Upper lobe of left lung (tissue), 6 donors: Measurements from ENCODE around the gene ABCA13. TPM values are rescaled to one million over a fixed set of nuclear protein-coding genes. Genes with fewer than 3 reads are reported as not detected.

Experiments
- ATAC-seq, 2 donors: fragments of 200-7000 bp; cut with Tn5 transposase; one replicate each; pipeline ENCODE4 v1.9.1; 2022; ENCODE audit warnings: mild to moderate bottlenecking in 2 of 2, moderate library complexity in 2 of 2; ENCODE audit not compliant: low FRiP score in 2 of 2
- DNase-seq, 2 donors: peaks; one replicate each; pipeline ENCODE4 v3.0.0-alpha.2; 2019 to 2020
- H3K27ac ChIP-seq, 4 donors: fragments of 200-600 bp; sonication (generic); one replicate each; pipeline ENCODE4 v1.5.1; 2016 to 2019
- H3K27me3 ChIP-seq, 4 donors: fragments of 200-600 bp; sonication (generic); one replicate each; pipeline ENCODE4 v1.5.1; 2017 to 2019
- H3K36me3 ChIP-seq, 4 donors: fragments of 200-600 bp; sonication (generic); one replicate each; pipeline ENCODE4 v1.5.1; 2016 to 2019
- H3K4me1 ChIP-seq, 4 donors: fragments of 200-600 bp; sonication (generic); one replicate each; pipeline ENCODE4 v1.5.1; 2018 to 2019
- H3K4me3 ChIP-seq, 4 donors: fragments of 200-600 bp; sonication (generic); one replicate each; pipeline ENCODE4 v1.5.1; 2017 to 2019; ENCODE audit warnings: mild to moderate bottlenecking in 2 of 4, moderate library complexity in 1 of 4
- H3K9me3 ChIP-seq, 4 donors: fragments of 200-600 bp; sonication (generic); one replicate each; pipeline ENCODE4 v1.5.1; 2018 to 2019
- EP300 ChIP-seq, 4 donors: sonication (generic); formaldehyde crosslinking; IDR thresholded peaks; one replicate each; pipeline ENCODE4 v1.5.1; 2017; ENCODE audit warnings: antibody characterized with exemption in 4 of 4, control low read depth in 2 of 4
- POLR2A ChIP-seq, 4 donors: fragments of 450-650 bp; IDR thresholded peaks; one replicate each; pipeline ENCODE4 v1.5.1; 2016 to 2017; ENCODE audit warnings: antibody characterized with exemption in 4 of 4, mild to moderate bottlenecking in 2 of 4
- POLR2AphosphoS5 ChIP-seq, 2 donors: sonication (generic); formaldehyde crosslinking; IDR thresholded peaks; one replicate each; pipeline ENCODE4 v1.5.1; 2017; ENCODE audit warnings: antibody characterized with exemption in 2 of 2
- WGBS, 2 donors: methylation state at CpG; one replicate each; pipeline ENCODE4 v1.1.5; 2017 to 2018; 5-methylcytosine and 5-hydroxymethylcytosine counted together
- total RNA-seq, 6 donors: library from RNA; depleted of rRNA in 4 of 6; stranded (reverse); fragments of >200 nt in 4 of 6; gene quantifications; one replicate each; pipeline versions ENCODE4 v1.1.0 to v1.2.1, GENCODE V29; 2016 to 2021
- TF ChIP-seq, protein P1 (sequence below), 6 experiments: fragments of 450-650 bp in 4 of 6; fragments of 200-600 bp in 2 of 6; sonication (generic) in 2 of 6; IDR thresholded peaks; one replicate each; pipeline ENCODE4 v1.5.1; 2016 to 2019; ENCODE audit warnings: antibody characterized with exemption in 6 of 6
- donor health status: DM: no; HTN: no; CAD: no; lungs with moderate emphysema.
- donor health status: DM: no; HTN: yes; CAD: no; lungs with severe emphysema.

The ABCA13 gene
- total RNA-seq, 6 donors from 2014 or later = 0.49 to 27.7 (median 7.1) TPM

DNA sequence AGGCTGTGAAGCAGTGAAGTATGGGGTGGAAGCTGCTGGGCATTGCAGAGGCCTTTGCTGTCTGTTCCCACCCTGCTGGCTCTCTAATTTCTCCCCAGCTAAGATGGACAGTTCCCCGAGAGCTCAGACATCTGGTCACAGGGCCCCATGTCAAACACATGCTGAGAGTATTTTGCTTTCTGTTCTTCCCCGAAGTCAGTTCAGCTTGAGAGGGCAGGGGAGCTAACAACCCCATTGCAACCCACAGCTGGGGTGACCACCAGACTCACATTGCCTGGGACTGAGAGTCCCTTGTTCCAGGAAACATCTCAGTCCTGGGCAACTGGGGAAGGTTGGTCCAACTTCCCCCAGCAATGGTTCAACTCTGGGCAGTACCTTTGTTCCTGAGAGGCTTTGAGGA, 52.8 kb downstream of the ABCA13 start:
- ATAC-seq (no peak), DNase-seq (no peak)
- no peaks in the 10 kb centered on the region for H3K27me3 ChIP-seq
- TF ChIP-seq EP300 (IDR thresholded peaks at IDR 0.05) (no peak), POLR2A (IDR thresholded peaks at IDR 0.05) (no peak), POLR2AphosphoS5 (IDR thresholded peaks at IDR 0.05) (no peak)
- TF ChIP-seq, protein P1, sequence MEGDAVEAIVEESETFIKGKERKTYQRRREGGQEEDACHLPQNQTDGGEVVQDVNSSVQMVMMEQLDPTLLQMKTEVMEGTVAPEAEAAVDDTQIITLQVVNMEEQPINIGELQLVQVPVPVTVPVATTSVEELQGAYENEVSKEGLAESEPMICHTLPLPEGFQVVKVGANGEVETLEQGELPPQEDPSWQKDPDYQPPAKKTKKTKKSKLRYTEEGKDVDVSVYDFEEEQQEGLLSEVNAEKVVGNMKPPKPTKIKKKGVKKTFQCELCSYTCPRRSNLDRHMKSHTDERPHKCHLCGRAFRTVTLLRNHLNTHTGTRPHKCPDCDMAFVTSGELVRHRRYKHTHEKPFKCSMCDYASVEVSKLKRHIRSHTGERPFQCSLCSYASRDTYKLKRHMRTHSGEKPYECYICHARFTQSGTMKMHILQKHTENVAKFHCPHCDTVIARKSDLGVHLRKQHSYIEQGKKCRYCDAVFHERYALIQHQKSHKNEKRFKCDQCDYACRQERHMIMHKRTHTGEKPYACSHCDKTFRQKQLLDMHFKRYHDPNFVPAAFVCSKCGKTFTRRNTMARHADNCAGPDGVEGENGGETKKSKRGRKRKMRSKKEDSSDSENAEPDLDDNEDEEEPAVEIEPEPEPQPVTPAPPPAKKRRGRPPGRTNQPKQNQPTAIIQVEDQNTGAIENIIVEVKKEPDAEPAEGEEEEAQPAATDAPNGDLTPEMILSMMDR (IDR thresholded peaks at IDR 0.05) = no peak
- H3K9me3 ChIP-seq = no peaks in the 10 kb centered on the region
- WGBS, 2 donors = 25 to 68% methylated on average over 2 of the region's 2 CpGs
- H3K27ac ChIP-seq = no peak overlapping the region
- H3K4me3 ChIP-seq = no peak overlapping the region
- no peaks in the 10 kb centered on the region for H3K36me3 ChIP-seq
- no peaks in the 10 kb centered on the region for H3K4me1 ChIP-seq

DNA sequence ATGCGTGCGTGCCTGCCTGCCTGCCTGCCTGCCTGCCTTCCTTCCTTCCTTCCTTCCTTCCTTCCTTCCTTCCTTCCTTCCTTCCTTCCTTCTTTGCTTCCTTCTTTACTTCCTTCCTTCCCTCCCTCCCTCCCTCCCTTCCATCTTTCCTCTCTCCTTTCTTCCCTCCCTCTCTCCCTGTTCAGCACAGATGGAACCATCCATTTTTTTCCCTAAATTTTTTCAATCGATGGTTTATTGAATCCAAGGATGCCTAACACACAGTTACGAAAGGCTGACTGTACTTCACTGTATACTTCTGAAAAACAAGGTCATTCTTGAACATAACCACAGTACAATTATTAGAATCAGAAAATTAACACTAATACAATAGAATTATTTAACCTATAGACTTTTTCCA, 53.8 kb downstream of the ABCA13 start:
- TF ChIP-seq, protein P1 (IDR thresholded peaks at IDR 0.05) = no peak
- TF ChIP-seq POLR2A (IDR thresholded peaks at IDR 0.05) (no peak), POLR2AphosphoS5 (IDR thresholded peaks at IDR 0.05) (no peak), EP300 (IDR thresholded peaks at IDR 0.05) (no peak)
- Histone ChIP-seq H3K27me3 (no peaks in the 10 kb centered on the region), H3K36me3 (no peaks in the 10 kb centered on the region), H3K9me3 (no peaks in the 10 kb centered on the region), H3K27ac (no peak overlapping the region), H3K4me1 (no peaks in the 10 kb centered on the region), H3K4me3 (no peak overlapping the region)
- no peak for ATAC-seq
- 78 to 80% methylated on average over 4 of the region's 4 CpGs for WGBS, 2 donors
- DNase-seq = no peak

DNA sequence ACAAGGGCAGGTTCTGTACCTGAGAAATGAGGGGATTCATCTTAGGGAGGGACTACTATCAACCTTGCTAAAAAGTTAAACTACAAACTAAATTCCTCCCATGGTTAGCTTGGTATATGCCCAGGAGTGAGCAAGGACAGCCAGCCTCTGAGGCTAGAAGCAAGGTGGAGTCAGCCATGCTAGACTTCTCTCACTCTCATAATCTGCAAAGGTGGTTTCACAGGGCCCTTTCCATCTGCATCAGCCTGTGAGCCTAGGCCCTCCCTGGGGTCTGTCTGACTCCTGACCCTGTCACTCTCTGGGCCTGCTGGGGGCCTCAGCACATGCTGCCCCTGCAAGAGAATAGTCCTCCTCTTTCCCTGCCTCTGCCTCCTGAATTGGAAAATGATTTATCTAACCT, 66.1 kb downstream of the ABCA13 start:
- Histone ChIP-seq H3K27me3 (no peaks in the 10 kb centered on the region), H3K27ac (no peak overlapping the region), H3K4me3 (no peak overlapping the region), H3K36me3 (no peaks in the 10 kb centered on the region), H3K4me1 (peaks cover 0 to 5% (median 0%) of the 10 kb centered on the region in 4 donors), H3K9me3 (no peaks in the 10 kb centered on the region)
- ATAC-seq (no peak), DNase-seq (no peak)
- TF ChIP-seq EP300 (IDR thresholded peaks at IDR 0.05) (no peak), POLR2A (IDR thresholded peaks at IDR 0.05) (no peak), POLR2AphosphoS5 (IDR thresholded peaks at IDR 0.05) (no peak)
- TF ChIP-seq, protein P1 (IDR thresholded peaks at IDR 0.05) = no peak

DNA sequence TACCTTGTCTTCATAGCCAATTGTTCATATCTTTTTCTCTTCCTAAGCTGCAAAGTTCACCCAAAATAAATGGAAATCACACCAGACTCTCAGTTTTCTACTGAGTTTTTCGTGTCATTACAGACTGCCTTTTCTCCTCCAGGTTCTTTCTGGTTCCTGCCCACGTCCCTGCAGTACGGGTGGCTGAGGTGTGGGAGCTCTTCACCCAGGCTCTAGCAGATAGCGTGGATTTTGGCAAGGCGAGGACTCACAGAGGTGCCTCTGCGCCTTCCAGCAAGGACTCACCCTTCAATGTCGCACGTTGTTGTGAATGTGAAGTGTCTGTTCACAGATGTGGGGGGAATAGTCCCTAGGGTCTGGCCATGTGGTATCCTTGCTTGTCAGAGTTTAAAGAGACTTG, 71.6 kb downstream of the ABCA13 start:
- 83 to 90% methylated on average over 8 of the region's 8 CpGs for WGBS, 2 donors
- no peak for ATAC-seq

DNA sequence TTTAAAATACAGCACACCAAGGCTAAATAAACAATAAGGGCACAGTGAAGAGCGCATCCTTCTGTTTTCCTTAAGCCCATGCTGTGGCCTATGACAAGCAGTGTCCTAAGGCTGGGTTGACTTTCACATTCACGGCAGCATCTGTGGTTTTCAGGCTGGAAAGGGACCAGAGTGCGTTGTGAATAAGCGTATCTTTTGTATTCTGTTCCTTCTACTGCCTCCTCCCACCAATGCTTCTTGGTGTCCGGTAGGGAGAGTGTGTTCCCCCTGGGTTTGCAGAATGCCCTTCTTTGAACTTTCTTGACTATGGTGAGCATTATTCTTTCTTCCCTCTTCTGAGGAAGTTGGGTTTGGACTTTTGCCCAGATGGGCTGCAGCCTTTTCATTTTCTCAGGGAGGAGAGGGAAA, 73.6 kb downstream of the ABCA13 start:
- Histone ChIP-seq H3K27me3 (no peaks in the 10 kb centered on the region), H3K9me3 (no peaks in the 10 kb centered on the region), H3K4me1 (peaks cover 0 to 20% (median 8%) of the 10 kb centered on the region in 4 donors), H3K27ac (no peak overlapping the region), H3K4me3 (no peak overlapping the region), H3K36me3 (no peaks in the 10 kb centered on the region)
- ATAC-seq = peak in 1 of 2 donors; percentile 59
- DNase-seq = no peak
- no peak for TF ChIP-seq POLR2AphosphoS5 (IDR thresholded peaks at IDR 0.05)
- TF ChIP-seq, protein P1 (IDR thresholded peaks at IDR 0.05) = no peak
- no peak for TF ChIP-seq POLR2A (IDR thresholded peaks at IDR 0.05)
- no peak for TF ChIP-seq EP300 (IDR thresholded peaks at IDR 0.05)
- WGBS, 2 donors = 25 to 28% methylated on average over 5 of the region's 5 CpGs

More for the DNA sequence above, 71.6 kb downstream of the ABCA13 start:
- Histone ChIP-seq H3K4me1 (peaks cover 0 to 20% (median 8%) of the 10 kb centered on the region in 4 donors), H3K36me3 (no peaks in the 10 kb centered on the region), H3K27ac (no peak overlapping the region), H3K9me3 (no peaks in the 10 kb centered on the region), H3K4me3 (no peak overlapping the region), H3K27me3 (no peaks in the 10 kb centered on the region)
- TF ChIP-seq EP300 (IDR thresholded peaks at IDR 0.05) (no peak), POLR2A (IDR thresholded peaks at IDR 0.05) (no peak)
- DNase-seq = no peak
